AG09319 (cell line): Measurements from ENCODE around the gene ABCG1.

Experiments
- DNase-seq: peaks from one replicate; pipeline ENCODE4 v3.0.0-alpha.2; 2010; ENCODE audit warnings: low read depth; ENCODE audit errors: extremely low read depth
- CTCF ChIP-seq: IDR thresholded peaks from 2 replicates; pipeline ENCODE4 v1.5.1; 2011; ENCODE audit warnings: low read depth, mild to moderate bottlenecking, inconsistent platforms, low read length, moderate library complexity

Gene ABCG1

GRCh38 chr21:42250422-42251403, 31.8 kb downstream of the ABCG1 start:
- no peak for DNase-seq
- no peak for TF ChIP-seq CTCF

GRCh38 chr21:42251654-42252324, 32.8 kb downstream of the ABCG1 start:
- no peak for TF ChIP-seq CTCF
- DNase-seq, result no peak

GRCh38 chr21:42252325-42252654, 33.4 kb downstream of the ABCG1 start:
- TF ChIP-seq CTCF, result no peak
- no peak for DNase-seq

- no peak for TF ChIP-seq CTCF
- DNase-seq, result no peak
These were observed 33.9 kb downstream of the ABCG1 start for GRCh38 chr21:42252778-42253340.

GRCh38 chr21:42253466-42253865, 34.5 kb downstream of the ABCG1 start:
- no peak for DNase-seq
- no peak for TF ChIP-seq CTCF

GRCh38 chr21:42254083-42254482, 35.1 kb downstream of the ABCG1 start:
- TF ChIP-seq CTCF, result no peak
- DNase-seq, result no peak
